Measurements from ENCODE around the gene NCBP2.

NCBP2 gene

DNA sequence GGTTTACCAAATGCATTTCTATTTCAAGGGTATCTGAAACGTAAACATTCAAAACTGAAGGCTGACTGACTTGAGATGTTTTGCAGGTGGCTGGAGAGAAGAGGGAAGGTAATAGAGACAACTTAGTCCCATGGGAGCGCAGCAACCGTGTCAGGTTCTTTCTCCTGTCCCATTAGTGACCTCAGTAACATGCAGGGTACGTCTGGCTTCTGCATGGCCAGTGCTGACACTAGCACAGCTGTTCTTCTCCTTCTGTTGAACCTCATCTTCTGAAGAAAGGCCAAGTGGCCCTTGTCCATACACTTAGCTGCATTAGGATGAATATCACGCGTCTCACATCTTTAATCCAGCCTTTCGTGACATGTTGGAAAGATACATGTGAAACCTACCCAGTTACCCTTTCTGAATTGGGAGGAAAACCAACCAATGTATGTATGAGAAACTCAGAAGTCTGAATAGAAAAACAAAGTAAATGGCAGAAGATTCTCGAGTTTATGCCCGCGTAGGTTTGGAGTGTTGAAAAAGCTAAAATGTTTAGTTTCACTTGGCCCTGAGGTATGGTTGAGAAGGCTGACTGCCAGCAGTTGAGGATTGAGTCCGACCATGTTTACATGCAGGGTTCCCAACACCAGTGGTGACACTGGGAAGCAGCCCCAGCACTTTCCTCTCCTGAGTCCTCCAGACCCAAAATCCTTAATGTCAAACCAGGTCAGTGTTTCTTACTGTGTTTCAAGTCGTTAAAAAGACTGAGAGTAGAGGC, 10.3 kb downstream of the NCBP2 start:
- Mint-ChIP-seq H3K9me3 (no peaks in the 10 kb centered on the region), H3K4me1 (peaks cover 37% of the 10 kb centered on the region), H3K36me3 (peaks cover 43% of the 10 kb centered on the region), H3K4me3 (peak overlapping the region; percentile 64), H3K27ac (peak overlapping the region; percentile 92), H3K27me3 (no peaks in the 10 kb centered on the region)
- peak; percentile 94 for ATAC-seq

DNA sequence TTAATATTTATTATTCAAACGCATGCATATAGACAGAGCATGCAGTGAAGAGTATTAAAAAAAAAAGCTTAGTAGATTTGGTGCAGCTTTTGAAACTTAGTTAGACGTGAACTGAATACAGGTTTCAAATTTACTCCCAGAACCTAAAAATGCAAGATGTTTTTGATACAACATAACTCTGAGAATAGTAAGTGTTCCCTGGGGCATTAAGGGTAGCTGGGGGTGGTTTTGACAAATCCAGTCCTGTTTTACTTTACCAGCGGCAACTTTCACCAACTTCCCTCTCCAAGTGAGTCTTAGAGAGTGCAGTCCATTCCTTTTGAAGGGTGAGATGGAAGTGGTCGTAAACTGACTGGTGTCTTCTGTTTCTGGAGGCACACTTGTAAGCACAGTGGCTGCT, 11.2 kb downstream of the NCBP2 start:
- H3K9me3 Mint-ChIP-seq, result no peaks in the 10 kb centered on the region
- no peaks in the 10 kb centered on the region for H3K27me3 Mint-ChIP-seq
- H3K4me3 Mint-ChIP-seq, result peak overlapping the region; percentile 64
- H3K27ac Mint-ChIP-seq, result peak overlapping the region; percentile 92
- H3K4me1 Mint-ChIP-seq, result peaks cover 37% of the 10 kb centered on the region
- H3K36me3 Mint-ChIP-seq, result peaks cover 35% of the 10 kb centered on the region
- peak; percentile 34 for ATAC-seq

DNA sequence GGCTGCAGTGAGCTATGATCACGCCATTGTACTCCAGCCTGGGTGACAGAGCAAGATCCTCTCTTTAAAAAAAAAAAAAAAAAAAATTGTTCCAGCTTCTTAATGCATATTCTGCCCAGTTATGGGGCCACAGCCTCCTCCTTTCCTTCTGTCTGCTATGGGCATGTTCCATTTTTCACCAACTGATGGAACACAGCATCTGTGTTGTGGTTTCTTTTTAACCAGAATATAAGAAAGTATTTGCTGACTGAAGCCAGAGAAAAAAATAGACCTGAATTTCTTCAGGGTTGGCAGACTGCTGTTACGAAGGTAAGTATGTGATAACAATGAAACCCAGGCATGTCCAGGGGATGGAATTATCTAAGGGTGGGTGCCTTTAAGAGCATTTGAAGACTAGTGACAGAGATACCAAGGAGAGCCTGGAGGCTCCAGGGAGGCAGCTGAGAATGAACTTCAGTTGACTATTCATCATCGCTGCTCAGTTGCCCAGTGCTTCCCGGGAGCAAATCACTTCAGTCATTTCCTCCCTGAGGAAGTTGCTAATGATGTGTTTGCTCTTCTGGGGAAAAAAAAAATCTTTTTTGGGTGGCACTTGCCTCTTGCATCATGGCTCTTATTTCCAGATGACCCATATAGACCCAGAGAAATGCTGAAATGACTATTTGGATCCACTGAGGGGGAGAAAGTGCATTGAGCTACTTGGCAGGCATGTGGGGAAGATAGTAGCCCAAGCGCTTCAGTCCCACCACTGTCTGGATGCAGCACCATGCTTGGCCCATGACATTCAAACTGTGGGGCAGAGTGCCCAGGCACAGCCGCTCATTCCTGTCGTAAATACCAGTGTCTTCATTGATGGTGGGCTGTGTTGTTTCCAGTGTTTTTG, 14.5 kb downstream of the NCBP2 start:
- peaks cover 23% of the 10 kb centered on the region for H3K36me3 Mint-ChIP-seq
- peaks cover 35% of the 10 kb centered on the region for H3K4me1 Mint-ChIP-seq
- peak overlapping the region; percentile 65 for H3K27ac Mint-ChIP-seq

DNA sequence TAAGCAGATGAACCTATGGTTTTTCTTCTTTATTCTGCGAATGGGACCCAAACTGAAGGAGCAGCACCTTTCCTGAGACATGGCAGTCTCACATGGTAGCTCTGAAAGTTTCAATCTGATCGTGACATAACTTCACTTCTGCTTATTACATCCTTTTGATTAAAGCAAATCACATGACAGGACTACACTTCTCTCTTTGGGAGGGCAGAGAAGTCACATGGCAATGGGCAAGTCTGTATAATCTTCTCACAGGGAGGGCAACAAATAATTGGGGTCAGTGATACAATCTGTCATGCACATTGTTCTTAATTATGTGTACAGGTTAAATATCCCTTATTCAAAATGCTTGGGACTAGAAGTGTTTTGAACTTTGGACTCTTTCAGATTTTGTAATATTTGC, 21.6 kb downstream of the NCBP2 start:
- no peaks in the 10 kb centered on the region for H3K27me3 Mint-ChIP-seq
- H3K27ac Mint-ChIP-seq, result no peak overlapping the region
- no peak overlapping the region for H3K4me3 Mint-ChIP-seq
- peaks cover 19% of the 10 kb centered on the region for H3K4me1 Mint-ChIP-seq
- peak; percentile 68 for ATAC-seq
- peaks cover 4% of the 10 kb centered on the region for H3K9me3 Mint-ChIP-seq
- peaks cover 28% of the 10 kb centered on the region for H3K36me3 Mint-ChIP-seq

More for the DNA sequence above, 14.5 kb downstream of the NCBP2 start:
- Mint-ChIP-seq H3K9me3 (no peaks in the 10 kb centered on the region), H3K27me3 (no peaks in the 10 kb centered on the region), H3K4me3 (no peak overlapping the region)
- no peak for ATAC-seq

DNA sequence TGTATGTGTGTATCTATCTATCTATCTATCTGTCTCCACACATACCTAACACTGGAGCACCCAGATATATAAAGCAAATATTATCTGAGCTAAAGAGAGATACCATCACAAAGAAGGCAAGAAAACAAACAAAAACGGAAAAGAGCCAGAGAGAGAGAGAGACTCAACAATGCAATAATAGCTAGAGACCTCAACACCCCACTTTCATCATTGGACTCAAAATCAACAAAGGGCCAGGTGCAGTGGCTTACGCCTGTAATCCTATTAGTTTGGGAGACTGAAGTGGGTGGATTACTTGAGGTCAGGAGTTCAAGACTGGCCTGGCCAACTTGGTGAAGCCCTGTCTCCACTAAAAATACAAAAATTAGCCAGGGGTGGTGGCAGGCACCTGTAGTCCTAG, 23.4 kb downstream of the NCBP2 start:
- peaks cover 46% of the 10 kb centered on the region for H3K36me3 Mint-ChIP-seq
- H3K4me1 Mint-ChIP-seq, result peaks cover 19% of the 10 kb centered on the region
- no peak for ATAC-seq
- H3K9me3 Mint-ChIP-seq, result peaks cover 4% of the 10 kb centered on the region
- no peaks in the 10 kb centered on the region for H3K27me3 Mint-ChIP-seq
- H3K27ac Mint-ChIP-seq, result no peak overlapping the region
- H3K4me3 Mint-ChIP-seq, result no peak overlapping the region

DNA sequence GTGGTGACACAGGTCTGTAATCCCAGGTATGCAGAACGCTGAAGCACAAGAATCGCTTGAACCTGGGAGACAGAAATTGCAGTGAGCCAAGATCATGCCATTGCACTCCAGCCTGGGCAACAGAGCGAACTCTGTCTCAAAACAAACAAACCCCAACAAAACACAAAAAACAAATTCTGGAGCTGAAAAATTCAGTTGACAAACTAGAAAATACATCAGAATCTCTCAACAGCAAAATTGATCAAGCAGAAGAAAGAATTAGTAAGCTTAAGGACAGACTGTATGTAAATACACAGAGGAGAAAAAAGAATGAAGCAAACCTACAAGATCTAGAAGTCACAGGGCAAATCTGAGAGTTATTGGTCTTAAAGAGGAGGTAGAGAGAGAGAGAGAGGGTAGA, 25.3 kb downstream of the NCBP2 start:
- H3K4me1 Mint-ChIP-seq, result peaks cover 19% of the 10 kb centered on the region
- no peaks in the 10 kb centered on the region for H3K27me3 Mint-ChIP-seq
- peaks cover 4% of the 10 kb centered on the region for H3K9me3 Mint-ChIP-seq
- H3K36me3 Mint-ChIP-seq, result peaks cover 53% of the 10 kb centered on the region
- no peak overlapping the region for H3K27ac Mint-ChIP-seq
- H3K4me3 Mint-ChIP-seq, result no peak overlapping the region
- ATAC-seq, result no peak

DNA sequence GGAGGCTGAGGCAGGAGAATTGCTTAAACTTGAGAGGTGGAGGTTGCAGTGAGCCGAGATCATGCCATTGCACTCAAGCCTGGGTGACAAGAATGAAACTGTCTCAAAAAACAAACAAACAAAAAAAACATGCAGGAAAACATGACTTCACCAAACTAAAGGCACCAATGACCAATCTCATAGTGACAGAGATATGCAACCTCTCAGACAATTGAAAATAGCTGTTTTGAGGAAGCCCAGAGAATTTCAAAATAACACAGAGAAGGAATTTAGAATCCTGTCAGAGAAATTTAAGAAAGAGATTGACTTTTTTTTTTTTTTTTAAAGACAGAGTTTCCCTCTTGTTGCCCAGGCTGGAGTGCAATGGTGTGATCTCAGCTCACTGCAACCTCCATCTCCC, 26.1 kb downstream of the NCBP2 start:
- Mint-ChIP-seq H3K27me3 (no peaks in the 10 kb centered on the region), H3K27ac (no peak overlapping the region), H3K9me3 (peaks cover 4% of the 10 kb centered on the region), H3K4me3 (no peak overlapping the region), H3K36me3 (peaks cover 61% of the 10 kb centered on the region), H3K4me1 (peaks cover 19% of the 10 kb centered on the region)
- no peak for ATAC-seq

DNA sequence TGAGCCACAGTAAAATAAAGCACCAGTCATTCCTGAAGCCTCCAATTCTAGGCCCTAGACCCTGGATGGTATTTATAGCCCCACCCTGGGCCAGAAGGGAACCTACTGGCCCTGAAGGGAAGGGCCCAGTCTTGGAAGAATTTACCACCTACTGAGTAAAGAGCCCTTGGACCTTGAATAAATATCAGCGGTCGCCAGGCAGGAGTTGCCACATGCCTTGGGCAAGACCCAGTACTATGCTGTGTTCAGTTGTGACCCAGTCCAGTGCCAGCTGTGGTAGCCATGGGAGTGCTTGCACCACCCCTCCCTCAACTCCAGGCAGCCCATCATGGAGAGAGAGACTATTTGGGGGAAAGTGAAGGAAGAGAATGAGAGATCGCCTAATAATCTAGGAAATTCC, 27.0 kb downstream of the NCBP2 start:
- no peaks in the 10 kb centered on the region for H3K27me3 Mint-ChIP-seq
- H3K27ac Mint-ChIP-seq, result no peak overlapping the region
- H3K9me3 Mint-ChIP-seq, result peaks cover 4% of the 10 kb centered on the region
- peaks cover 13% of the 10 kb centered on the region for H3K4me1 Mint-ChIP-seq
- peaks cover 67% of the 10 kb centered on the region for H3K36me3 Mint-ChIP-seq
- H3K4me3 Mint-ChIP-seq, result no peak overlapping the region
- no peak for ATAC-seq

DNA sequence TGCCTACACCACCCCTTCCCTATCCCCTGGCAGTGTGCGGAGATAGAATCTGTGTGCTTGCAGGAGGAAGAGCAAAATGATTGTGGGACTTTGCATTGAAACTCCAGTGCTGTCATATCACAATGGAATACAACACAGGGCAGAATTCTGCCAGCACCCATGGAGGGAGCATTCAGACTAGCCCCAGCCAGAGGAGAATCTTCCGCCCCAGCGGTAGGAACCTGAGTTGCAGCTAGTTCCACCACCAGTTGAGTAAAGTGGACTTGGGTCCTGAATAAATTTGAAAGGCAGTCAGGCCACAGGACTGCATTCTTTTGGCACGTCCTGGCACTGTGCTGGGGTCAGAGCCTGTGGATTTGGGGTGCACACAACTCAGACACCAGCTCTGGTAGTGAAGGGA, 27.5 kb downstream of the NCBP2 start:
- Mint-ChIP-seq H3K36me3 (peaks cover 69% of the 10 kb centered on the region), H3K4me3 (no peak overlapping the region), H3K4me1 (peaks cover 8% of the 10 kb centered on the region), H3K27me3 (no peaks in the 10 kb centered on the region), H3K27ac (no peak overlapping the region), H3K9me3 (peaks cover 4% of the 10 kb centered on the region)
- no peak for ATAC-seq

DNA sequence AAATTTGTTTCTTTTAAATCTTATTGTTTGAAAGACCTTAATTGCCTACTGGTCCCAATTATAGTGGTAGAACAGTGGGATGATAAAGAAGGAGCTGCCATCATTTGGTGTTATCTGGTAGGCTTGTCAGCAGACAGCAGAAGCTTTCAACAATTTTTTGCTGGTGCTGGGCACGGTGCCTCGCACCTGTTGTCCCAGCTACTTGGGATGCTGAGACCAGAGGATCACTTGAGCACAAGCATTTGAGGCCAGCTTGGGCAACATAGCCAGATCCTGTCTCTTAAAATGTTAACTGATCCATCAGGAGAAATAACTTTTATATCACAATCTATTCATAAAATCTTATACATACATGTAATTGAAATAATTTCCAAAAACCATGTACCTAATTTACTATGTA, 38.6 kb downstream of the NCBP2 start:
- H3K4me1 Mint-ChIP-seq, result no peaks in the 10 kb centered on the region
- peaks cover 62% of the 10 kb centered on the region for H3K36me3 Mint-ChIP-seq

DNA sequence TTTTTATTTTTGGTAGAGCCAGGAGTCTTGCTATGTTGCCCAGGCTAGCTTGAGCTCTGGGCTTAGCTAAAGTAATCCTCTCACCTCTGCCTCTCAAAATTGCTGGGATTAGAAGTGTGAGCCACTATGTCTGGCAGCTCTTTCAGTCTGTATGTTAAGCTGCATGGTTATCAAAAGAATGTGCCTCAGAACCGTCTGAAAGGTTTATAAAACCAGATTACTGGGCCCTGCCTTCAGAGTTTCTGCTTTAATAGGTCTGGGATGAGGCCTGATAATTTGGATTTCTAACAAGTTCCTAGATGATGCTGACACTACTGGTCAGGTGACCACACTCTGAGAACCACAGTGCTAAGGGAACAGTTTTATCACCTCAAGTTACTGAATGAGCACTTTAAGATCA, 40.0 kb downstream of the NCBP2 start:
- Mint-ChIP-seq H3K27me3 (no peaks in the 10 kb centered on the region), H3K4me1 (no peaks in the 10 kb centered on the region), H3K27ac (no peak overlapping the region), H3K36me3 (peaks cover 56% of the 10 kb centered on the region), H3K9me3 (no peaks in the 10 kb centered on the region), H3K4me3 (no peak overlapping the region)
- no peak for ATAC-seq

More for the DNA sequence above, 38.6 kb downstream of the NCBP2 start:
- Mint-ChIP-seq H3K4me3 (no peak overlapping the region), H3K27me3 (no peaks in the 10 kb centered on the region), H3K27ac (no peak overlapping the region), H3K9me3 (no peaks in the 10 kb centered on the region)
- ATAC-seq, result no peak

DNA sequence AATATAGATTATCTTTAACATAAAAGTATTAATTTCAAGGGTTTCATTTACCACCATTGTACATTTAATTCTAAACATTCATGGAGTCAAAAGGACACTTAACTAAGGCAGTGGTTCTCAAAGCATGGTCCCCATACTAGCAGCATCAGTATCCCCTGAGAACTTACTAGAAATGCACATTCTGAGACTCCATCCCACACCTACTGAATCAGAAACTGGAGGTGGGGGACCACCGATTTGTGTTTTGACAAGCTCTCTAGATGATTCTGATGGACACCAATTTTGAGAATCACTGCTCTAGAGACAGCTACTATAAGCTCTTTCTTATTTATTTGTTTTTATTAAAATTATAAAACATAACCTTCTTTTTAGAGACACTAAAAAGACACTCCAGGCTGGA, 40.6 kb downstream of the NCBP2 start:
- H3K9me3 Mint-ChIP-seq, result no peaks in the 10 kb centered on the region
- peaks cover 53% of the 10 kb centered on the region for H3K36me3 Mint-ChIP-seq
- H3K27ac Mint-ChIP-seq, result no peak overlapping the region
- H3K27me3 Mint-ChIP-seq, result no peaks in the 10 kb centered on the region
- no peak overlapping the region for H3K4me3 Mint-ChIP-seq
- no peaks in the 10 kb centered on the region for H3K4me1 Mint-ChIP-seq
- no peak for ATAC-seq

DNA sequence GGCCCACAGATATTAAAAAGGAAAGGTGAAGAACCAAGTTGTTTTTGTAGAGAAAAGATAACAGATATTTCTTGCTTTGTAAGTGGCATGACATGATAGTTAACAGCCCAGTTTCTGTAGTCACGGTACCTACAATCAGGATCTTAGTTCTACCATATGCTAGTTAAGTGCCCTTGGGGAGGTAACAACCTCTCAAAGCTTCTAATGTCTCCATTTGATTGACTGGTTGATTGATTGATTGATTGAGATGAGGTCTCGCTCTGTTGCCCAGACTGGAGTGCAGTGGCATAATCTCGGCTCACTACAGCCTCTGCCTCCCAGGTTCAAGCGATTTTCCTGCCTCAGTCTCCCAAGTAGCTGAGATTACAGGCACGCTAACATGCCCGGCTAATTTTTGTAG, 46.1 kb downstream of the NCBP2 start:
- no peak for ATAC-seq

DNA sequence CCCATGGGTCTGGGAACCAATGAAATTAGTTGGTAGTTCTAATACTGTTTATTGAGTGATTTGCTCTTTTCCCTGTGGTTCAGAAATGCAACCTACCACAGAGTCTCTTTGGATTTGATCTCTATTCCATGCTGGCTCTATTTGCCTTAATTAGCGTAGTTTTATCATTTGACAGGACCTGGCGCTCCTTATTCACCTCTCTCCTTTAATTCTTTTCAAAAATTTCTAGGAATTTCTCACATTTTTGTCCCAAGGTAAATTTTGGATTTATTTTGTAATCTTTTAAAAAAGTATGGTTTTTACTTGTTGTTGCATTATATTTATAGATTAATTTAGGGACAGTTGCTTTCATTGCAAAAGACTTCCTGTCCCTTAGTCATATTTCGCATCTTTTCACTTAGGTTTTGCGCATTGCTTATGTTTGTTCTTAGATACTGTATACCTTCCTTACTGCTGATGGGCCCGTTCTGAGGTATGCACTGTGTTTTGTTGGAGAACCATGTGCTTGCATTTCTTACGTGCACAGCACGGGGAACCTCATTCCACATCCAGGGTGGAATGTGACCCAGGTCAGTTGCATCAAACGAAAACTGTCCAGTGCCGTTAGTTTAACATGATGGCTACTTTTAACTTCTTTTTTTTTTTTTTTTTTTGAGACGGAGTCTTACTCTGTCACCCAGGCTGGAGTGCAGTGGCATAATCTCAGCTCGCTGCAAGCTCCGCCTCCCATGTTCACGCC, 47.6 kb downstream of the NCBP2 start:
- Mint-ChIP-seq H3K4me1 (peaks cover 9% of the 10 kb centered on the region), H3K36me3 (peaks cover 14% of the 10 kb centered on the region), H3K27ac (no peak overlapping the region), H3K27me3 (no peaks in the 10 kb centered on the region), H3K4me3 (no peak overlapping the region), H3K9me3 (no peaks in the 10 kb centered on the region)
- no peak for ATAC-seq

More for the DNA sequence above, 46.1 kb downstream of the NCBP2 start:
- peaks cover 20% of the 10 kb centered on the region for H3K36me3 Mint-ChIP-seq
- no peaks in the 10 kb centered on the region for H3K27me3 Mint-ChIP-seq
- H3K27ac Mint-ChIP-seq, result no peak overlapping the region
- no peak overlapping the region for H3K4me3 Mint-ChIP-seq
- H3K4me1 Mint-ChIP-seq, result peaks cover 2% of the 10 kb centered on the region
- H3K9me3 Mint-ChIP-seq, result no peaks in the 10 kb centered on the region
